Heart left ventricle (tissue), 16 donors: ENCODE data around the gene CCDC188. TPM values are rescaled to one million over a fixed set of nuclear protein-coding genes. Genes with fewer than 3 reads are reported as not detected.

Experiments used
- ATAC-seq, 4 donors: fragments of 200-7000 bp; cut with Tn5 transposase; one replicate each; pipeline ENCODE4 v1.9.1; 2020 to 2022; ENCODE audit warnings: moderate library complexity in 4 of 4, mild to moderate bottlenecking in 3 of 4, moderate number of reproducible peaks in 1 of 4
- DNase-seq, 5 donors: peaks; one replicate each; pipeline ENCODE4 v3.0.0-alpha.2; 2020
- H3K27ac ChIP-seq, 12 donors: fragments of 200-600 bp; sonication (generic) in 4 of 12; one replicate each; pipeline versions ENCODE4 v1.5.0 to v1.8.0; 2016 to 2022; ENCODE audit warnings: mild to moderate bottlenecking in 2 of 12
- H3K27me3 ChIP-seq, 9 donors: fragments of 200-600 bp; sonication (generic) in 2 of 9; one replicate each; pipeline versions ENCODE4 v1.5.1 to v1.8.0; 2016 to 2022; ENCODE audit warnings: mild to moderate bottlenecking in 3 of 9
- H3K36me3 ChIP-seq, 9 donors: fragments of 200-600 bp; sonication (generic) in 2 of 9; one replicate each; pipeline versions ENCODE4 v1.5.0 to v1.8.0; 2018 to 2022; ENCODE audit warnings: mild to moderate bottlenecking in 2 of 9
- H3K4me1 ChIP-seq, 12 donors: fragments of 200-600 bp; sonication (generic) in 4 of 12; one replicate each; pipeline versions ENCODE4 v1.5.0 to v1.8.0; 2016 to 2022; ENCODE audit warnings: mild to moderate bottlenecking in 3 of 12
- H3K4me3 ChIP-seq, 12 donors: fragments of 200-600 bp; sonication (generic) in 4 of 12; one replicate each; pipeline versions ENCODE4 v1.5.0 to v1.8.0; 2017 to 2022; ENCODE audit warnings: mild to moderate bottlenecking in 9 of 12, moderate library complexity in 4 of 12
- H3K9me3 ChIP-seq, 12 donors: fragments of 200-600 bp; sonication (generic) in 4 of 12; one replicate each; pipeline versions ENCODE4 v1.5.0 to v1.8.0; 2016 to 2022; ENCODE audit warnings: mild to moderate bottlenecking in 1 of 12
- CTCF ChIP-seq, 12 donors: fragments of 200-600 bp; sonication (generic) in 4 of 12; IDR thresholded peaks; one replicate each; pipeline versions ENCODE4 v1.5.0 to v1.8.0; 2018 to 2022; ENCODE audit warnings: antibody characterized with exemption in 12 of 12, mild to moderate bottlenecking in 5 of 12
- POLR2A ChIP-seq, 2 donors: fragments of 450-650 bp; IDR thresholded peaks; one replicate each; pipeline ENCODE4 v1.6.1; 2017; ENCODE audit warnings: antibody characterized with exemption in 2 of 2, mild to moderate bottlenecking in 2 of 2, moderate library complexity in 2 of 2
- WGBS, 4 donors: extraction: QIAGEN DNeasy Blood & Tissue Kit in 2 of 4; methylation state at CpG; one replicate each; pipeline versions ENCODE4 v1.1.5 to v1.1.7; 2013 to 2018; 5-methylcytosine and 5-hydroxymethylcytosine counted together
- intact Hi-C, 10 donors: fragments of 100-400 bp; cut with DNase I; formaldehyde crosslinking; loops; one replicate each; pipeline versions ENCODE4 v1.11.1 to v1.14.2; 2022
- polyA plus RNA-seq, 2 donors: library from polyadenylated mRNA; stranded (reverse); fragments of 200-250 nt; gene quantifications; one replicate each; pipeline ENCODE4 v1.2.3, GENCODE V29; 2013
- total RNA-seq, 9 donors: library from RNA; depleted of rRNA in 2 of 9; stranded (reverse); fragments of >200 nt in 2 of 9; fragmentation: NEBNext Ultra II Directional in 3 of 9; extraction: Animal tissue kit (Norgen Biotek cat#: 25700) in 3 of 9; gene quantifications; one replicate each; pipeline versions ENCODE4 v1.1.0 to v1.2.4, GENCODE V29; 2016 to 2023
- donor health status: ischemic (EF 13 %, LVEDD 7.1; RV severe dilation, severe dysfunction).
- donor health status: healthy with polysubstance abuse.
- donor health status: DM: no; HTN: yes; CAD: no.
- donor health status: DM: no; HTN: no; CAD: no.
- donor health status: ischemic (EF 25% LVEDD 6.9; RV normal size, moderate dysfunction).
- donor health status: ischemic (EF 25% LVEDD 5.7; RV mildly dilated, moderate dysfunction).
- donor health status: healthy.
- donor health status: DM: yes; HTN: yes; CAD: no.
- donor health status: ischemic (EF 35%, LVEDD 5.7; RV mildly dilated, moderate dysfunction).
- donor health status: nonischemic (EF 11% LVEDD 7.7; RV severe dilation, severe dysfunction).
- donor health status: DM: yes; HTN: yes; CAD: no.
- donor health status: PGD.
- donor health status: ischemic (EF 29% LVEDD 5.4; RV normal size, mild dysfunction).
- donor health status: nonischemic (EF 23%, LVEDD 6.1; RV moderate dilation, normal function).

CCDC188 gene
- total and polyA plus RNA-seq, 11 donors = 0.17 to 1.0 (median 0.50) TPM; not detected in 4

- H3K4me1 ChIP-seq = peaks cover 0 to 17% (median 0%) of the 10 kb centered on the region in 12 donors
- no peak for TF ChIP-seq POLR2A (IDR thresholded peaks at IDR 0.05)
- TF ChIP-seq CTCF (IDR thresholded peaks at IDR 0.05) = no peak
- ATAC-seq = peak in 2 of 4 donors; percentile 11 to 12
- WGBS, 4 donors = 82 to 86% (median 85%) methylated on average over 17 to 23 of the region's 23 CpGs
- no peak overlapping the region for H3K27ac ChIP-seq
- no peaks in the 10 kb centered on the region for H3K9me3 ChIP-seq
- DNase-seq = peak in 2 of 5 donors; percentile 19 to 57
- H3K36me3 ChIP-seq = peaks cover 0 to 100% (median 96%) of the 10 kb centered on the region in 9 donors
- intact Hi-C loops = loop anchor here in 3 of 10 donors (10.0 kb wide), 2 partner anchors 85 to 135 kb away; partner anchors contain the start of gene TANGO2 (in 2 of the 3)
- H3K4me3 ChIP-seq = no peak overlapping the region
- no peaks in the 10 kb centered on the region for H3K27me3 ChIP-seq
These were observed 41.2 kb downstream of the CCDC188 start for GRCh38 chr22:20109411-20110358.

DNA sequence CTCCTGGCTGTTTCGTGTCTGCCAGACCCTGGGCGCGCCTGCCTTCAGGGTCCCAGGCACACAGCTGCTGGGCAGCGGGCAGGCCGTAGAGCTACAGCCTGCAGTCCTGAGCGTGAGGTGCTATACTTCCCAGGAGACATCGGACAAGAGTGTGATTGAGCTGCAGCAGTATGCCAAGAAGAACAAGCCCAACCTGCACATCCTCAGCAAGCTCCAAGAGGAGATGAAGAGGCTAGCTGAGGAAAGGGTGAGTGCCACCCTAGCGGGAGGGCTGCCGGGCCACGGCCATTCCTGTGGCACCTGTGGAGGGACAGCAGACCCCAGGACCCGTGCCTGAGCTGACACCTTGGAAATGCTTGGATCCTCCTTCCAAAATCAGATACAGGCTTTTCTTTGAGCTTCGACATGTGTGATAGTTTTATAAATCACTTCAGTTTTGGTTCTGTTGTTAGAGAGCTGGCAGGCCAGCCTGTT, 42.1 kb downstream of the CCDC188 start:
- 85 to 93% (median 90%) methylated on average over 8 to 12 of the region's 12 CpGs for WGBS, 4 donors
- DNase-seq (peak in 2 of 5 donors; percentile 2 to 42), ATAC-seq (no peak)
- Histone ChIP-seq H3K4me1 (peaks cover 0 to 17% (median 0%) of the 10 kb centered on the region in 12 donors), H3K9me3 (no peaks in the 10 kb centered on the region), H3K4me3 (no peak overlapping the region), H3K27me3 (no peaks in the 10 kb centered on the region), H3K27ac (no peak overlapping the region), H3K36me3 (peaks cover 0 to 97% (median 91%) of the 10 kb centered on the region in 9 donors)
- intact Hi-C loops = loop anchor here in 1 of 10 donors (10.0 kb wide), 1 partner anchor 134 kb away; no protein-coding TSS in a partner anchor
- TF ChIP-seq CTCF (IDR thresholded peaks at IDR 0.05) (no peak), POLR2A (IDR thresholded peaks at IDR 0.05) (no peak)

- 72 to 82% (median 79%) methylated on average over 7 to 13 of the region's 13 CpGs for WGBS, 4 donors
- H3K27ac ChIP-seq = no peak overlapping the region
- H3K4me3 ChIP-seq = no peak overlapping the region
- DNase-seq (peak in 2 of 5 donors; percentile 13 to 48), ATAC-seq (no peak)
- intact Hi-C loops = loop anchor here in 1 of 10 donors (10.0 kb wide), 1 partner anchor 133 kb away; no protein-coding TSS in a partner anchor
- peaks cover 0 to 96% (median 90%) of the 10 kb centered on the region in 9 donors for H3K36me3 ChIP-seq
- H3K27me3 ChIP-seq = no peaks in the 10 kb centered on the region
- no peaks in the 10 kb centered on the region for H3K9me3 ChIP-seq
- TF ChIP-seq CTCF (IDR thresholded peaks at IDR 0.05) (no peak), POLR2A (IDR thresholded peaks at IDR 0.05) (no peak)
- peaks cover 0 to 17% (median 0%) of the 10 kb centered on the region in 12 donors for H3K4me1 ChIP-seq
These were observed 42.7 kb downstream of the CCDC188 start for GRCh38 chr22:20107951-20108756.
